Uterus (tissue), 2 donors: Measurements from ENCODE around the gene MAP3K7CL.

Experiments
- POLR2A ChIP-seq, 2 donors: fragments of 450-650 bp; IDR thresholded peaks; one replicate each; pipeline ENCODE4 v1.6.1; 2016; ENCODE audit warnings: antibody characterized with exemption in 2 of 2, mild to moderate bottlenecking in 1 of 2, moderate library complexity in 1 of 2
- TF ChIP-seq, protein P1 (sequence below), 4 experiments: fragments of 200-600 bp in 2 of 4; fragments of 450-650 bp in 2 of 4; sonication (generic) in 2 of 4; IDR thresholded peaks; one replicate each; pipeline ENCODE4 v1.5.1; 2016 to 2019; ENCODE audit warnings: antibody characterized with exemption in 4 of 4, mild to moderate bottlenecking in 2 of 4, moderate library complexity in 1 of 4

GRCh38 chr21:29185633-29186032, 55.2 kb downstream of the MAP3K7CL start:
- no peak for TF ChIP-seq POLR2A (IDR thresholded peaks at IDR 0.05)
- TF ChIP-seq, protein P1, sequence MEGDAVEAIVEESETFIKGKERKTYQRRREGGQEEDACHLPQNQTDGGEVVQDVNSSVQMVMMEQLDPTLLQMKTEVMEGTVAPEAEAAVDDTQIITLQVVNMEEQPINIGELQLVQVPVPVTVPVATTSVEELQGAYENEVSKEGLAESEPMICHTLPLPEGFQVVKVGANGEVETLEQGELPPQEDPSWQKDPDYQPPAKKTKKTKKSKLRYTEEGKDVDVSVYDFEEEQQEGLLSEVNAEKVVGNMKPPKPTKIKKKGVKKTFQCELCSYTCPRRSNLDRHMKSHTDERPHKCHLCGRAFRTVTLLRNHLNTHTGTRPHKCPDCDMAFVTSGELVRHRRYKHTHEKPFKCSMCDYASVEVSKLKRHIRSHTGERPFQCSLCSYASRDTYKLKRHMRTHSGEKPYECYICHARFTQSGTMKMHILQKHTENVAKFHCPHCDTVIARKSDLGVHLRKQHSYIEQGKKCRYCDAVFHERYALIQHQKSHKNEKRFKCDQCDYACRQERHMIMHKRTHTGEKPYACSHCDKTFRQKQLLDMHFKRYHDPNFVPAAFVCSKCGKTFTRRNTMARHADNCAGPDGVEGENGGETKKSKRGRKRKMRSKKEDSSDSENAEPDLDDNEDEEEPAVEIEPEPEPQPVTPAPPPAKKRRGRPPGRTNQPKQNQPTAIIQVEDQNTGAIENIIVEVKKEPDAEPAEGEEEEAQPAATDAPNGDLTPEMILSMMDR (IDR thresholded peaks at IDR 0.05) = no peak
